Pericardium fibroblast (primary cell): ENCODE measurements around the gene POTEI. TPM values are rescaled to one million over a fixed set of nuclear protein-coding genes. Genes with fewer than 3 reads are reported as not detected.

Source experiments
- total RNA-seq: library from RNA; depleted of rRNA; stranded (reverse); fragments of >200 nt; gene quantifications from 2 replicates; pipeline ENCODE4 v1.2.3, GENCODE V29; 2015

Gene POTEI
- total RNA-seq: not detected in 2 replicates

GRCh38 chr2:130509228-130509627 lies at the start of gene POTEI:
POTEI (minus strand) TSS chr2:130509328; CDS start chr2:130509235, 93 bp downstream.

GRCh38 chr2:130520992-130521391 lies 11.9 kb upstream of the POTEI start, which contains the start of gene CFC1B:
CFC1B (plus strand) TSS chr2:130521222; CDS start chr2:130521485, 263 bp downstream.

Other genes with a start within 250 kb of the POTEI start
- 71.8 and 94.4 TPM in 2 replicates for gene IMP4, start 166.4 kb downstream of the POTEI start, total RNA-seq
- 20.0 and 21.7 TPM in 2 replicates for gene PTPN18, start 153.3 kb downstream of the POTEI start, total RNA-seq
- gene CFC1B, start 11.9 kb upstream of the POTEI start, total RNA-seq: not detected in 2 replicates
- not detected in 2 replicates for gene CFC1, start 90.2 kb upstream of the POTEI start, total RNA-seq
- gene POTEJ, start 102.1 kb upstream of the POTEI start, total RNA-seq: not detected in 2 replicates
- not detected in 2 replicates for gene GPR148, start 219.7 kb upstream of the POTEI start, total RNA-seq
- gene AMER3, start 246.2 kb upstream of the POTEI start, total RNA-seq: not detected in 2 replicates